Measurements from ENCODE around the gene MYLK4. TPM values are rescaled to one million over a fixed set of nuclear protein-coding genes. Genes with fewer than 3 reads are reported as not detected.

The MYLK4 gene
- total RNA-seq, 1 experiment from 2014 or later = 0.26 TPM

GRCh38 chr6:2730353-2731107 is 20.2 kb downstream of the MYLK4 start:
- Histone ChIP-seq H3K4me1 (replicated peaks) (peaks cover 7% of the 10 kb centered on the region), H3K9me3 (replicated peaks) (no peaks in the 10 kb centered on the region), H3K4me3 (no peak overlapping the region), H3K27me3 (replicated peaks) (no peaks in the 10 kb centered on the region), H3K36me3 (no peaks in the 10 kb centered on the region), H3K27ac (no peak overlapping the region)
- no peak for DNase-seq (ENCODE audit: low read depth in 1 of 2, low spot score in 2 of 2)

DNA sequence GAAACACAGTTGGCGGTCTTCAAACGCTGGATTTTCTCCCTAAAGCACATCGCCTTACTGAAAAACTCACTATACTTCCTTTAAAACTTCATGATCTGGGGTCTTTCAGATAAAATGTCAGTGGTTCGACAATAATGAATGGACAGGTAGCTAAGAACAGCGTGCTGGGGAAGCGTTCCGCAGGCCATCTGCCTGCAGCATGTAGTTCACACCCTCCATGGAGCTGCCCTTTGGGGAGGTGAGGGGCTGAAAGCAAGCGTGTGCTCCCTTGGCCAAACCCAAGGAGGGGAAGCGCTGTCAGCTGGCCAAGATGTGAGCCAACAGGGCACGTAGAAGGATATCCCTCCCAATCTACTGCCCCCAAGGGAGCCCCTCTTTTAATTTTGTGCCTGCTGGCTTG is 20.8 kb downstream of the MYLK4 start:
- Histone ChIP-seq H3K27ac (no peak overlapping the region), H3K4me3 (no peak overlapping the region), H3K36me3 (no peaks in the 10 kb centered on the region), H3K9me3 (replicated peaks) (no peaks in the 10 kb centered on the region), H3K4me1 (replicated peaks) (peaks cover 7% of the 10 kb centered on the region), H3K27me3 (replicated peaks) (no peaks in the 10 kb centered on the region)
- no peak for DNase-seq (ENCODE audit: low read depth in 1 of 2, low spot score in 2 of 2)

DNA sequence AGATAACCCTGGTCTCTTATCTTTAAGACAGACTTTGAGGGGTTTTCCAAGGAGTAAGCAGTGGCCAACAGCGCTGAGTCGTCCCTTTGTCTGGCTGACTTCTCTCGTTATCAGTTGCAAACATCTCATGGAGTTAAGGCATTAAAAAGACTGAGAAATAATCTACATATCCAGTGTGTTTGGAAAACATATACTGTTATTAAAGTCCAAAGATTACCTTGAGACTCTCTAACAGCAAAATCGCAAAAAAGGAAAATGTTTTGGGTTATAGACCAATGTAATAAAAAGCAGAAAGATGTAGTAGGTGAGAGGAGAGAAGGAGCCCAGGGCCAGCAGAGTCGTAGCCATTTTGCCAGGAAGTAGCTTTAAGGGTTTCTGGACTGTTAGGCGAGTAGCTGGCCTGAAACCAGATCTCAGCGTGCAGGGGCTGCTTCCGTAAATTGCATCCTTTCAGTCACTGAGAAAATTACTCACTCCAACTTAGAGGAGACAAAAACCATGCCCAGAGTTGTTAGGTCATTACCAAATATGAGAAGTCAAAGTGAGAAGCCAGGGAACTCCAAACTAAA is 24.6 kb downstream of the MYLK4 start:
- no peaks in the 10 kb centered on the region for H3K36me3 ChIP-seq
- no peak overlapping the region for H3K4me3 ChIP-seq
- 0 out of 2 replicates have a peak overlapping the region, but pooled peaks have one; percentile 16 for H3K27ac ChIP-seq
- DNase-seq (ENCODE audit: low read depth in 1 of 2, low spot score in 2 of 2) = no peak
- no peaks in the 10 kb centered on the region for H3K9me3 ChIP-seq (replicated peaks)
- no peaks in the 10 kb centered on the region for H3K27me3 ChIP-seq (replicated peaks)
- peaks cover 7% of the 10 kb centered on the region for H3K4me1 ChIP-seq (replicated peaks)

DNA sequence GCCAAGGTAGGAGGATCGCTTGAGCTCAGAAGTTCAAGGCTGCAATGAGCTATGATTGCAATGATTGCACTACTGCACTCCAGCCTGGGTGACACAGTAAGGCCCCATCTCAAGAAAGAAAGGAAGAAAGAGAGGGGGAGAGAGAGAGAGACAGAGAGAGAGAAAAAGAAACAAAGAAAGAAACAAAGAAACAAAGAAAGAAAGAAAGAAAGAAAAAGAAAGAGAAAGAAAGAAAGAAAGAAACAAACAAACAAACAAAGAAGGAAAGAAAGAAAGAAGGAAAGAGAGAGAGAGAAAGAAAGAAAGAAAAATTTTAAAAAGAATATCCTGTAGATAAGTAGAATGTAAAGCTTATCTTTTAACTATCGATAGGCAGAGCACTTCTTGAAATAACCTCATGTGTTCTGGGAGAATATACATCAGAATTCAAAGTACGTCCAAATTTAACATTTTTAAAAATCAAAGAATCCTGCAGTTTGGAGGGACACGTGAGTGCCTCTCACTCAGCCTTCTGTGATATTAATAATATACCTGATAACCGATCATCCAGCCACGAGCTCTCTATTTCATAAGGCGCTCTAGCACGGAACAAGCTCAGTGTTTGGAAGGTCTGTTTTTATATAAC is 25.2 kb downstream of the MYLK4 start:
- no peaks in the 10 kb centered on the region for H3K9me3 ChIP-seq (replicated peaks)
- H3K4me3 ChIP-seq = no peak overlapping the region
- H3K27ac ChIP-seq = 0 out of 2 replicates have a peak overlapping the region, but pooled peaks have one; percentile 16
- H3K4me1 ChIP-seq (replicated peaks) = peaks cover 7% of the 10 kb centered on the region
- DNase-seq (ENCODE audit: low read depth in 1 of 2, low spot score in 2 of 2) = no peak
- H3K36me3 ChIP-seq = no peaks in the 10 kb centered on the region
- H3K27me3 ChIP-seq (replicated peaks) = no peaks in the 10 kb centered on the region

DNA sequence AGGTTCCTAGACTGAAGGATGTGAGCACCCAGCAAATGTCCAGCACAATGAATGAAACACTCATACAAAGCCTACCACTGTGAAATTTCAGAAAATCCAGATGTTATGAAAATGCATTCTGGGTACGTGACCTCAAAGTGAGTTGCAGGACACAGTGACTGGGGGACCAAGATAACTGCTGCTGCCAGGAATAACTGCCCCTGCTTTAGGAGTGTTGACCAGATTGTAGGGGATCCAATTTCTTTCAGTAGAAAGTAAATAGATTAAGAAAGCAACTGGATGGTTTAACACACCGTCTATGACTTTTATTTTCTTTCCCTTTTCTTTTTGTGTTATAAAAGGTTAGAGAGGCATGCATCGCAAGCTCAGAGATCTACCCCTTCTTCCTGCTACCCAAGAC is 29.5 kb downstream of the MYLK4 start:
- Histone ChIP-seq H3K36me3 (no peaks in the 10 kb centered on the region), H3K4me1 (replicated peaks) (peaks cover 26% of the 10 kb centered on the region), H3K4me3 (no peak overlapping the region), H3K9me3 (replicated peaks) (no peaks in the 10 kb centered on the region), H3K27ac (no peak overlapping the region), H3K27me3 (replicated peaks) (no peaks in the 10 kb centered on the region)
- no peak for DNase-seq (ENCODE audit: low read depth in 1 of 2, low spot score in 2 of 2)

- no peaks in the 10 kb centered on the region for H3K27me3 ChIP-seq (replicated peaks)
- no peak for DNase-seq (ENCODE audit: low read depth in 1 of 2, low spot score in 2 of 2)
- H3K4me3 ChIP-seq = no peak overlapping the region
- peak overlapping the region; percentile 68 for H3K27ac ChIP-seq
- H3K4me1 ChIP-seq (replicated peaks) = peaks cover 34% of the 10 kb centered on the region
- no peaks in the 10 kb centered on the region for H3K36me3 ChIP-seq
- H3K9me3 ChIP-seq (replicated peaks) = no peaks in the 10 kb centered on the region
These were observed 31.6 kb downstream of the MYLK4 start for GRCh38 chr6:2719093-2719455.

- Histone ChIP-seq H3K36me3 (no peaks in the 10 kb centered on the region), H3K27me3 (replicated peaks) (no peaks in the 10 kb centered on the region), H3K27ac (peak overlapping the region; percentile 68), H3K4me3 (no peak overlapping the region), H3K9me3 (replicated peaks) (no peaks in the 10 kb centered on the region), H3K4me1 (replicated peaks) (peaks cover 40% of the 10 kb centered on the region)
- peak in 1 of 2 experiments; percentile 66 for DNase-seq (ENCODE audit: low read depth in 1 of 2, low spot score in 2 of 2)
These were observed 32.2 kb downstream of the MYLK4 start for GRCh38 chr6:2718334-2719092.

DNA sequence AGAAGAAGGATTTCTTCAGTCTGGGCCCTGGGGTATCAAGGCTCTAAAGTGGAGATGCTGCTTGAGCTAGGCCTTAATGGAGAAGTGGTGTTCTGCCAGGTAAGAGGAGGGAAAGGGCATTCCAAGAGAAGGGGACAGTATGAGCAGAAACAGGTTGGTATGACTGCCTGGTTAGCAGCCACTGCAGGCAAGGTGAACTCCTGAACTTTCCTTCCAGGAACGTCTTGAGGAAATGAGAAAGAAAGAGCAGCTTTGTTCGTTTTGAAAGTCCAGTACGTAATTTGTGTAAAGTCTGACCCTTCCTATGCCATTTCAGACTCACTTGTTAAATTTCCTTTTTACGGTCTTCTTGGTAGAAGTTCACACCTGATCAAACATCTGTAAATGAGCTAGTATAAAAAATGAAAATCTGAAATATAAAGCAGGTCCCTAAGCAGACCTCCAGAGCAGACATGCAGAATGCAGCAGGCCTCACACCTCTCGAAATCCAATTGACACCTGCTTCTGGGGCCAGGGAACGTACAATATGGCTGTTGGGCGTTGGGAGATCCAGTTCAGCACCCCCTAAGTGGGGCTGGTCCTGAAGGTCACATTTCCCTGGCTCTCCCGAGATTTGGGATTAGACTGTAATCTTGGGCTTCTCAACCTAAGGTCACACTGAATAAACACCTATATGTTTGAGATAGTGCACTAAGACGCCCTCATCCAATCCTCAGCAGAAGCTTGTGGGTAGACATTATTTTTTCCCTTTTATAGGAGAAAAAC is 33.6 kb downstream of the MYLK4 start:
- Histone ChIP-seq H3K9me3 (replicated peaks) (no peaks in the 10 kb centered on the region), H3K27ac (0 out of 2 replicates have a peak overlapping the region, but pooled peaks have one; percentile 5), H3K4me1 (replicated peaks) (peaks cover 43% of the 10 kb centered on the region), H3K36me3 (no peaks in the 10 kb centered on the region), H3K4me3 (no peak overlapping the region), H3K27me3 (replicated peaks) (no peaks in the 10 kb centered on the region)
- DNase-seq (ENCODE audit: low read depth in 1 of 2, low spot score in 2 of 2) = no peak

GRCh38 chr6:2715737-2716136 is 35.0 kb downstream of the MYLK4 start:
- no peaks in the 10 kb centered on the region for H3K27me3 ChIP-seq (replicated peaks)
- DNase-seq (ENCODE audit: low read depth in 1 of 2, low spot score in 2 of 2) = no peak

GRCh38 chr6:2714111-2714895 is 36.4 kb downstream of the MYLK4 start:
- no peaks in the 10 kb centered on the region for H3K27me3 ChIP-seq (replicated peaks)
- H3K4me3 ChIP-seq = no peak overlapping the region
- H3K4me1 ChIP-seq (replicated peaks) = peaks cover 42% of the 10 kb centered on the region
- DNase-seq (ENCODE audit: low read depth in 1 of 2, low spot score in 2 of 2) = peak; percentile 86 to 95
- 0 out of 2 replicates have a peak, but pooled peaks cover 4% of the 10 kb centered on the region for H3K9me3 ChIP-seq (replicated peaks)
- no peaks in the 10 kb centered on the region for H3K36me3 ChIP-seq
- peak overlapping the region; percentile 79 for H3K27ac ChIP-seq

More at GRCh38 chr6:2715737-2716136, 35.0 kb downstream of the MYLK4 start:
- Histone ChIP-seq H3K4me3 (no peak overlapping the region), H3K9me3 (replicated peaks) (0 out of 2 replicates have a peak, but pooled peaks cover under 1% of the 10 kb centered on the region), H3K36me3 (no peaks in the 10 kb centered on the region), H3K27ac (no peak overlapping the region), H3K4me1 (replicated peaks) (peaks cover 43% of the 10 kb centered on the region)

DNA sequence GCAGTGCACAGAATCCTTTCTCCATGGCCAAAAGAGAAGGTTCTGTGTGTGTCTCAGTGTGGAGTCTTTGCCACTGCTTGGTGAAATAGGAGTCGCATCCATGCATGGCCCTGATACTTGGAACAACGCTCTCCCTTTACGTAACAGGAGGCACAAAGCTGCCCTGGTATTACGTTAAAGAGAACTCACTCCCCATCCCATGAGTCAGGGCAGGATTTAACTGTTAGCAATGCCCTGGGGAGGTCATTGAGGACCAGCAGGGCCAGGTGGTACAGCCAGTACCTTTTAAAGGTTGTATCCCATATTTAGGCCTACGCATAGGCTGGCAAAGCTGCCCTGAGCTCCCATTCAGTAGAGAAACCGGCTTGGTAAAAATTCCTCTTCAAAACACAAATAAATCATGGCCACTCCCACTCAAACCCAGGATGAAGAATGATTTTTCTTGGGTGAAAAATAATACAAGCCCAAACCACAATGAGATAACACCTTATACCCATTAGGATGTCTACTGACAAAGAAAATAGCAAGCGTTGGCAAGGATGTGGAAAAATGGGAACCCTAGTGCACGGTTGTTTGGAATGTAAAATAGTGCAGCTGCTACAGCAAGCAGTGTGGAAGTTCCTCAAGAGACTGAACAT is 37.1 kb downstream of the MYLK4 start:
- no peak for DNase-seq (ENCODE audit: low read depth in 1 of 2, low spot score in 2 of 2)
- Histone ChIP-seq H3K4me3 (no peak overlapping the region), H3K4me1 (replicated peaks) (peaks cover 35% of the 10 kb centered on the region), H3K36me3 (no peaks in the 10 kb centered on the region), H3K9me3 (replicated peaks) (0 out of 2 replicates have a peak, but pooled peaks cover 4% of the 10 kb centered on the region), H3K27me3 (replicated peaks) (no peaks in the 10 kb centered on the region), H3K27ac (peak overlapping the region; percentile 79)

DNA sequence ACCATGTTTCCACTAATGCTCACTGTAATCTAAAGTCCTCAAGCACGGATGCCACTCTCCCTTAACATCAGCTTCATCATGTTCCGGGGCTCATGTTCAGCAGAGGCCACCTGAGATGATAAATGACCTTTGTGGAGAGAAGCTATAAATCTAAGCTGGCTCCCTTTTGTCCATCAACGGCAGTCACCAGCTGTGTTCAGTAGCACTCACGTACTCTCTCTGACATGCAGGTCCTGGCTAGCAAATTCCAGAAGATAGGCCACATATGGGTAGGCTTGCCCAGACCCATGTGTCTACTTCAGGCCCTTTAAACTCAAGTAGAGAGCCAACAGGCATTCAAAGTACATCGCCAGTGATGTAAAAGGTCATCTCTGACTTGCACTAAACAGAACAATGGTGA is 38.6 kb downstream of the MYLK4 start:
- Histone ChIP-seq H3K27me3 (replicated peaks) (no peaks in the 10 kb centered on the region), H3K4me1 (replicated peaks) (peaks cover 23% of the 10 kb centered on the region), H3K9me3 (replicated peaks) (0 out of 2 replicates have a peak, but pooled peaks cover 4% of the 10 kb centered on the region), H3K36me3 (no peaks in the 10 kb centered on the region), H3K27ac (no peak overlapping the region), H3K4me3 (no peak overlapping the region)
- no peak for DNase-seq (ENCODE audit: low read depth in 1 of 2, low spot score in 2 of 2)
